HepG2 (cell line): ENCODE data around the gene TRIM66. TPM values are rescaled to one million over a fixed set of nuclear protein-coding genes. Genes with fewer than 3 reads are reported as not detected.
A peak's percentile ranks its signal among the peaks of the same experiment; 100 is the strongest.

Source experiments
- ARNT ChIP-seq: fragments of 450-650 bp; IDR thresholded peaks from 2 replicates; pipeline ENCODE4 v1.6.1; 2017
- FOXA3 ChIP-seq: IDR thresholded peaks from 2 replicates; pipeline ENCODE4 v1.6.1; 2016; ENCODE audit warnings: missing genetic modification reagents, missing compliant biosample characterization
- GATAD2A ChIP-seq: IDR thresholded peaks from 2 replicates; pipeline ENCODE4 v1.6.1; 2016
- IRF1 ChIP-seq: sonication (generic); formaldehyde crosslinking; IDR thresholded peaks from 2 replicates; pipeline ENCODE4 v1.4.0; 2020; ENCODE audit warnings: low read depth, mild to moderate bottlenecking, missing genetic modification reagents
- JUND ChIP-seq: sonication (generic); formaldehyde crosslinking; IDR thresholded peaks from 2 replicates; pipeline ENCODE4 v1.8.0; 2022; ENCODE audit warnings: mild to moderate bottlenecking, missing genetic modification reagents
- POGK ChIP-seq: sonication (generic); formaldehyde crosslinking; conservative IDR thresholded peaks from 2 replicates; pipeline ENCODE4 v1.8.0; 2022; ENCODE audit warnings: mild to moderate bottlenecking, moderate library complexity, missing genetic modification reagents
- SSRP1 ChIP-seq: IDR thresholded peaks from 2 replicates; pipeline ENCODE4 v1.6.1; 2016; ENCODE audit warnings: control low read depth
- TP53 ChIP-seq: sonication (generic); formaldehyde crosslinking; conservative IDR thresholded peaks from 2 replicates; pipeline ENCODE4 v1.4.0; 2020; ENCODE audit warnings: missing genetic modification reagents
- ZBTB49 ChIP-seq: sonication (generic); formaldehyde crosslinking; IDR thresholded peaks from 2 replicates; pipeline ENCODE4 v1.4.0; 2020; ENCODE audit warnings: missing genetic modification reagents, borderline replicate concordance
- ZSCAN5A ChIP-seq: sonication (generic); formaldehyde crosslinking; IDR thresholded peaks from 2 replicates; pipeline ENCODE4 v1.8.0; 2022; ENCODE audit warnings: mild to moderate bottlenecking, missing genetic modification reagents, borderline replicate concordance
- ZUFSP ChIP-seq: sonication (generic); formaldehyde crosslinking; IDR thresholded peaks from 2 replicates; pipeline ENCODE4 v1.9.0; 2021; ENCODE audit warnings: missing genetic modification reagents, mild to moderate bottlenecking, borderline replicate concordance
- polyA plus RNA-seq, 8 experiments: library from polyadenylated mRNA; depleted of rRNA in 3 of 8; stranded (reverse) in 7 of 8; unstranded in 1 of 8; fragments of >200 nt; fragmentation: Illumina TruSeq in 4 of 8; extraction: Trizol in 4 of 8; gene quantifications; 2 replicates each; pipeline versions ENCODE4 v1.2.1 to v1.2.3, GENCODE V29; 2011 to 2016; ENCODE audit warnings: low read depth in 4 of 8, missing spikeins in 1 of 8, mixed read lengths in 1 of 8; ENCODE audit not compliant: insufficient read depth in 1 of 8
- total RNA-seq, 5 experiments: library from RNA; depleted of rRNA; stranded (reverse); fragments of >200 nt; fragmentation: Illumina TruSeq; extraction: Trizol; gene quantifications; 2 replicates each; pipeline ENCODE4 v1.2.3, GENCODE V29; 2016; ENCODE audit warnings: low read depth in 1 of 5
- TF ChIP-seq, protein P1 (sequence below): sonication (generic); formaldehyde crosslinking; IDR thresholded peaks from 2 replicates; pipeline ENCODE4 v1.4.0; 2020; ENCODE audit warnings: missing genetic modification reagents
- TF ChIP-seq, protein P2 (sequence below): sonication (generic); formaldehyde crosslinking; IDR thresholded peaks from 2 replicates; pipeline ENCODE4 v1.4.0; 2020; ENCODE audit warnings: missing genetic modification reagents, borderline replicate concordance
- TF ChIP-seq, protein P3 (sequence below): sonication (generic); formaldehyde crosslinking; IDR thresholded peaks from 2 replicates; pipeline ENCODE4 v1.4.0; 2020; ENCODE audit warnings: missing genetic modification reagents, borderline replicate concordance

The TRIM66 gene
- total and polyA plus RNA-seq, 2 of the 13 experiments (the other 11 are each of a cell fraction or from before 2014, with no cell fraction given) = 4.9 to 6.1 TPM

GRCh38 chr11:8698379-8698851 is 15.9 kb upstream of the TRIM66 start (continued):
- TF ChIP-seq ZBTB49 (CRISPR knock-in tag) = 0 out of 2 replicates have a peak, but pooled peaks have one; percentile 29
- no peak for TF ChIP-seq ZSCAN5A (CRISPR knock-in tag)
- peak; percentile 26; the same call in 1 of the 2 replicates for TF ChIP-seq FOXA3
- no peak for TF ChIP-seq ZUFSP (CRISPR knock-in tag)
- TF ChIP-seq IRF1 (CRISPR knock-in tag) = no peak
- peak; percentile 35; the same call in 1 of the 2 replicates for TF ChIP-seq POGK (CRISPR knock-in tag)
- TF ChIP-seq SSRP1 (CRISPR knock-in tag) = no peak
- TF ChIP-seq, protein P1, sequence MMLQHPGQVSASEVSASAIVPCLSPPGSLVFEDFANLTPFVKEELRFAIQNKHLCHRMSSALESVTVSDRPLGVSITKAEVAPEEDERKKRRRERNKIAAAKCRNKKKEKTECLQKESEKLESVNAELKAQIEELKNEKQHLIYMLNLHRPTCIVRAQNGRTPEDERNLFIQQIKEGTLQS (CRISPR knock-in tag) = no peak
- TF ChIP-seq, protein P2, sequence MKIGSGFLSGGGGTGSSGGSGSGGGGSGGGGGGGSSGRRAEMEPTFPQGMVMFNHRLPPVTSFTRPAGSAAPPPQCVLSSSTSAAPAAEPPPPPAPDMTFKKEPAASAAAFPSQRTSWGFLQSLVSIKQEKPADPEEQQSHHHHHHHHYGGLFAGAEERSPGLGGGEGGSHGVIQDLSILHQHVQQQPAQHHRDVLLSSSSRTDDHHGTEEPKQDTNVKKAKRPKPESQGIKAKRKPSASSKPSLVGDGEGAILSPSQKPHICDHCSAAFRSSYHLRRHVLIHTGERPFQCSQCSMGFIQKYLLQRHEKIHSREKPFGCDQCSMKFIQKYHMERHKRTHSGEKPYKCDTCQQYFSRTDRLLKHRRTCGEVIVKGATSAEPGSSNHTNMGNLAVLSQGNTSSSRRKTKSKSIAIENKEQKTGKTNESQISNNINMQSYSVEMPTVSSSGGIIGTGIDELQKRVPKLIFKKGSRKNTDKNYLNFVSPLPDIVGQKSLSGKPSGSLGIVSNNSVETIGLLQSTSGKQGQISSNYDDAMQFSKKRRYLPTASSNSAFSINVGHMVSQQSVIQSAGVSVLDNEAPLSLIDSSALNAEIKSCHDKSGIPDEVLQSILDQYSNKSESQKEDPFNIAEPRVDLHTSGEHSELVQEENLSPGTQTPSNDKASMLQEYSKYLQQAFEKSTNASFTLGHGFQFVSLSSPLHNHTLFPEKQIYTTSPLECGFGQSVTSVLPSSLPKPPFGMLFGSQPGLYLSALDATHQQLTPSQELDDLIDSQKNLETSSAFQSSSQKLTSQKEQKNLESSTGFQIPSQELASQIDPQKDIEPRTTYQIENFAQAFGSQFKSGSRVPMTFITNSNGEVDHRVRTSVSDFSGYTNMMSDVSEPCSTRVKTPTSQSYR (CRISPR knock-in tag) = peak; percentile 16; the same call in 1 of the 2 replicates
- TF ChIP-seq ARNT = no peak
- TF ChIP-seq TP53 (CRISPR knock-in tag) = no peak
- TF ChIP-seq, protein P3, sequence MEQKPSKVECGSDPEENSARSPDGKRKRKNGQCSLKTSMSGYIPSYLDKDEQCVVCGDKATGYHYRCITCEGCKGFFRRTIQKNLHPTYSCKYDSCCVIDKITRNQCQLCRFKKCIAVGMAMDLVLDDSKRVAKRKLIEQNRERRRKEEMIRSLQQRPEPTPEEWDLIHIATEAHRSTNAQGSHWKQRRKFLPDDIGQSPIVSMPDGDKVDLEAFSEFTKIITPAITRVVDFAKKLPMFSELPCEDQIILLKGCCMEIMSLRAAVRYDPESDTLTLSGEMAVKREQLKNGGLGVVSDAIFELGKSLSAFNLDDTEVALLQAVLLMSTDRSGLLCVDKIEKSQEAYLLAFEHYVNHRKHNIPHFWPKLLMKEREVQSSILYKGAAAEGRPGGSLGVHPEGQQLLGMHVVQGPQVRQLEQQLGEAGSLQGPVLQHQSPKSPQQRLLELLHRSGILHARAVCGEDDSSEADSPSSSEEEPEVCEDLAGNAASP (CRISPR knock-in tag) = 0 out of 2 replicates have a peak, but pooled peaks have one; percentile 16
- TF ChIP-seq GATAD2A (CRISPR knock-in tag) = peak; percentile 83
- no peak for TF ChIP-seq JUND (CRISPR knock-in tag)
